ENCODE measurements around the gene CSNK1G1.
"Not testable (repeated sequence)": the region's sequence is repeated elsewhere in the genome, so short reads cannot be mapped to it uniquely, and the experiment has no call there.

CSNK1G1 gene

DNA sequence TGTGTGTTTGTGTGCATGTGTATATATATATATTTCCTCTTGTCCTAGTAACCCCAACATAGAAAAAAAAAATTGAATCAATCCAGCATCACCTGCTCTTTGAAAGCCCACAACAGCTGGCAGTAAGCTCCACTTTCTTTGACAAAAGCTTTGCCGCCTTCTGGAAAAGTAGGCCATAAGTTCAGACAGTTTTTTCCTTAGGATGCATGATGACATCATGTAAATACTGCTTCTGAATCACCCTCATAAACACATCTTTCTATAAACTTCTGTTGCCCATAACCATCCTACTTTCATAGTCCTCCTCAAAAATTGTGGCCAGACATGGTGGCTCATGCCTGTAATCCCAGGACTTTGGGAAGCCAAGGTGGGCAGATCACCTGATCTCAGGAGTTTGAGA lies 67.4 kb downstream of the CSNK1G1 start:
- no peak for DNase-seq (ENCODE audit: low read depth, low spot score)

GRCh38 chr15:64287953-64288352 lies 68.0 kb downstream of the CSNK1G1 start:
- no peak for DNase-seq (ENCODE audit: low read depth, low spot score)

- DNase-seq (ENCODE audit: low read depth, low spot score) = no peak
Observed at GRCh38 chr15:64286473-64286872, 69.5 kb downstream of the CSNK1G1 start.

- no peak for DNase-seq (ENCODE audit: low read depth, low spot score)
Observed at GRCh38 chr15:64285871-64286270, 70.1 kb downstream of the CSNK1G1 start.

DNA sequence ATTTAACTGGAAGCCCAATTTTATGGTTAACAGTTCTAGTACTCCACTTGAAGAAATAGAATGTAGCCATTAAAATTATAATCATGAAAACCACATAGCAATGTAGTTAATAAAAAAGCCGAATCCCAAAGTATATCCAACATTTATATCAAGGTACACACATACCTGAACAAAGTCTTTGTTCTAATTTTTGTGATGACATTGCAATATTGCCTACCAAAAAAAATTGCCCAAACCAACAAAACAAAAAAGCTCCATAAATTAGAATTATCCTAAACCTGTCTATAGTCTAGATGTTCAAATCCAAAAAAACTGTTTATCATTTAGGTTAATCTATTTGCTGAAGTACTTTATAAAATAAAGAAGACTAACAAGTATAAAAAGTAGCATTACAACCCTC lies 70.8 kb downstream of the CSNK1G1 start:
- DNase-seq (ENCODE audit: low read depth, low spot score) = no peak

DNA sequence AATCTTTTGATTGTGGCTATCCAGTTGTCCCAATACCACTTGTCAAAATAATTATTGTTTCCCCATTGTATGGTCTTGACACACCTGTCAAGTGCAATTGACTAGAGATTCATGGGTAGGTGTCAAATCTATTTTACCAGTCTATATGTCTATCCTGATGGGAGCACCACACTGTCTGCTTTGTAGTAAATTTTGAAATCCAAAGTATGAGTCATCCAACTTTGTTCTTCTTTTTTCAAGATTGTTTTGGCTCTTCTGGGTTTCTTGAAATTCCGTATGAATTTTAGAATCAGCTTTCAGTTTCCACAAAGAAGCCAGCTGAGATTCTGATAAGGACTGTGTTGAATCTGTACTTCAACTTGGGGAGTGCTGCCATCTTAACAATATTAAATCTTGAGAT lies 71.9 kb downstream of the CSNK1G1 start:
- DNase-seq (ENCODE audit: low read depth, low spot score) = peak; percentile 20

GRCh38 chr15:64282701-64283100 lies 73.3 kb downstream of the CSNK1G1 start:
- no peak for DNase-seq (ENCODE audit: low read depth, low spot score)

GRCh38 chr15:64279131-64279530 lies 76.8 kb downstream of the CSNK1G1 start:
- no peak for DNase-seq (ENCODE audit: low read depth, low spot score)

- no peak for DNase-seq (ENCODE audit: low read depth, low spot score)
Observed at GRCh38 chr15:64275934-64276333, 80.0 kb downstream of the CSNK1G1 start.

DNA sequence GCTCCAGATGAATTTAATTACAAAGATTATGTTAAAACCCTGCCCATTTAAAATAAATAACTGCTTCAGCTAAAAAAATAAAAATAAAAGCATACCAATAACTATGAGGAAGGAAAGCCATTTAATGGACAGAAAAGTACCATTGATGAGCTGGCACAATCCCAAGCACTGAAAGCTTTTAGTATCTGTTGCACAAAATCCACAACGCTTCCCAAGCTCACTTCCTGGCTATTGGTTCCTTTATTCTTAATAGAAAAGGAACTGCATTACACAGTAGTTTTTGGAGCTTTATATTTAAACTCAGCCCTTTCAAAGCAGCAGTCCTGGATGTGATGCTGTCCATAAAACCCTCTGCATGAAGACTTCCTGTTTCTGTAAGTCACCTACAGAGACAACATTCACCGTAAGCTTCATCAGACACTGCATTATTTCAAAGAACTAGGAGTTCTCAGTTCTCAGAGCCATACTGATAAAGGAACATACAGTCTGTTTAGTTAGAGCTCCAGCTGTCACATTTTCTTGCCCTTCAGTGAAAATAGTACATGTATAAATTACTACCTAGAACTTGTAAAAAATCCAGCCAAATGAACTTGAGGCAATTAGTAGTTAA lies 81.5 kb downstream of the CSNK1G1 start:
- no peak for DNase-seq (ENCODE audit: low read depth, low spot score)

- DNase-seq (ENCODE audit: low read depth, low spot score) = no peak
Observed at GRCh38 chr15:64267331-64267973, 88.5 kb downstream of the CSNK1G1 start.

DNA sequence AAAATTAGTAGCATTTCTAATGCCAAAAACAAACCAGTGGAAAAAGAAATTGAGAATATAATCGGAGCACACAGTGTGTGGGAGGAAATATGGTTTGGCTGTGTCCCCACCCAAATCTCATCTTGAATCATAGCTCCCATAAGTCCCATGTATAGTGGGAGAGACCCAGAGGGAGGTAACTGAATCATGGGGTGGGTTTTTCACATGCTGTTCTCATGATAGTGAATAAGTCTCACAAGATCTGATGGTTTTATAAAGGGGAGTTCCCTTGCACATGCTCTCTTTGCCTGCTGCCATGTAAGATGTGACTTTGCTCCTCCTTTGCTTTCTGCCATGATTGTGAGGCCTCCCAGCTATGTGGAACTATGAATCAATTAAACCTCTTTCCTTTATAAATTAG lies 90.8 kb downstream of the CSNK1G1 start:
- DNase-seq (ENCODE audit: low read depth, low spot score) = not testable (repeated sequence)

GRCh38 chr15:64264502-64264901 lies 91.5 kb downstream of the CSNK1G1 start:
- DNase-seq (ENCODE audit: low read depth, low spot score) = no peak

- DNase-seq (ENCODE audit: low read depth, low spot score) = no peak
Observed at GRCh38 chr15:64263567-64263966, 92.4 kb downstream of the CSNK1G1 start.

- DNase-seq (ENCODE audit: low read depth, low spot score) = no peak
Observed at GRCh38 chr15:64256051-64256450, 99.9 kb downstream of the CSNK1G1 start.

DNA sequence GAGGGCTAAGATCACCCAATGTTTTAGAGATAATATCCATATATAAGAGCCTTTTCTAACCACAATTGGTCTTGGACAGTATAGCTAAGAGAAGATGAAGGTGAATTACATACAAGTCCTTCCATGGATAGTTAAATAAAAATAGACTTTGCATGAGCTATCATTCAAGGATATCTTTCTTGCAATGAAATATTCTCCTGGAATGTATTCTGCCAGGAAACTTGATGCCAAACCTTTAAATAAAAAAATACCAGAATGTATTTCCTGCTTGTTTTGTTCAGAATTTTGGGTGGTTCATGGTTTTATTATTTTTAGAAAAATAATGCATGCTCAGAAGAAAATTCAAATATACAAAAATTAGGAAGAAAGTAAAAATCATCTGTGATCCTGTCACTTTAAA lies 104.3 kb downstream of the CSNK1G1 start:
- DNase-seq (ENCODE audit: low read depth, low spot score) = no peak

DNA sequence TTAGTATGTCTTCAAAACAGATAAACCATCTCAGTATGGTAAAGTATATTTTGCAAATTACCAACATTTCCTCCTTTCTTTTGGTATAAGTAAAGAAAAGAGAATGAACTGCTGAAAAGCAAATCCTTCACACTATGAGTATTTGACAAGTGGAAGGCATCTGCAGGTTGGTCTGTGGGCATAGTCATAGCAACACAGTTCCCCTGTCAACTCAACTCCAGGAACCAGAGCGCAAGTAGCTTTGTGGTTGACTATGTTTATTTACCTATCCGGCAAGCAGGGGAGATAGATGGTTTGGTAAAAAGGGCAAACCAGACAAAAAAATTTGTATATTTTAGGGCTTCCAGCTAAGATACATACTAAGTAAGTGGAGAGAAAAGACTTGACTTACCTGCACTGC lies 104.9 kb downstream of the CSNK1G1 start:
- DNase-seq (ENCODE audit: low read depth, low spot score) = no peak

DNA sequence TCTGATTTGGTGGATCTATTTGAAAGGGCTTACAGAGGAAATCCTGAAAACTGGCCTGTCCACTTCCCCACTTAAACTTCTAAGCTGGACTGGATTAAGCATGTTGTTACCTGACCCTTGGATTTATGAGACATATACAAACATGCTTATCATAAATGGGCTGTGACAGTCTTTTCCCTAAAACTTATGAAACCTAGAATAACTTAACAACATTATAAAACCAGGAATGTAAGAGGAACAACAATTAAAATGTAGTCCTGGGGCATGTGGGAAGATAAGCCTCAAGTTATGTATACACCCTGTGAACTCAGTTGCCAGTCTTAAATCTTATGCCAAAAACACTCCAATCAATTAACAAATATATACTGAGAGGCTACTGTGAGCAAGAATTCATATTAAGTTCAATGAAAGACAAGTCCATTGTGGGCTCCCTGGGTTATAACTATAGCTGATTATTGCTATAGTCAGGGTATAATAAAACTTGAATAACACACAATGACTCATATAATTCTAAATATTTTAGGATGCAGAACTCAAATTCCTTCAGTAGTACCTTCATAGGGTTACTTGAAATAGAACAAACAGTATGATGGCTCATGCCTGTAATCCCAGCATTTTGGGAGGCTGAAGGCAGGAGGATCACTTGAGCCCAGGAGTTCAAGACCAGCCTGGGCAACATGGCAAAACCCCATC lies 105.9 kb downstream of the CSNK1G1 start:
- no peak for DNase-seq (ENCODE audit: low read depth, low spot score)

GRCh38 chr15:64249406-64249805 lies 106.6 kb downstream of the CSNK1G1 start:
- no peak for DNase-seq (ENCODE audit: low read depth, low spot score)

GRCh38 chr15:64247906-64248541 lies 107.9 kb downstream of the CSNK1G1 start:
- DNase-seq (ENCODE audit: low read depth, low spot score) = peak; percentile 45

GRCh38 chr15:64247535-64247905 lies 108.5 kb downstream of the CSNK1G1 start:
- no peak for DNase-seq (ENCODE audit: low read depth, low spot score)

DNA sequence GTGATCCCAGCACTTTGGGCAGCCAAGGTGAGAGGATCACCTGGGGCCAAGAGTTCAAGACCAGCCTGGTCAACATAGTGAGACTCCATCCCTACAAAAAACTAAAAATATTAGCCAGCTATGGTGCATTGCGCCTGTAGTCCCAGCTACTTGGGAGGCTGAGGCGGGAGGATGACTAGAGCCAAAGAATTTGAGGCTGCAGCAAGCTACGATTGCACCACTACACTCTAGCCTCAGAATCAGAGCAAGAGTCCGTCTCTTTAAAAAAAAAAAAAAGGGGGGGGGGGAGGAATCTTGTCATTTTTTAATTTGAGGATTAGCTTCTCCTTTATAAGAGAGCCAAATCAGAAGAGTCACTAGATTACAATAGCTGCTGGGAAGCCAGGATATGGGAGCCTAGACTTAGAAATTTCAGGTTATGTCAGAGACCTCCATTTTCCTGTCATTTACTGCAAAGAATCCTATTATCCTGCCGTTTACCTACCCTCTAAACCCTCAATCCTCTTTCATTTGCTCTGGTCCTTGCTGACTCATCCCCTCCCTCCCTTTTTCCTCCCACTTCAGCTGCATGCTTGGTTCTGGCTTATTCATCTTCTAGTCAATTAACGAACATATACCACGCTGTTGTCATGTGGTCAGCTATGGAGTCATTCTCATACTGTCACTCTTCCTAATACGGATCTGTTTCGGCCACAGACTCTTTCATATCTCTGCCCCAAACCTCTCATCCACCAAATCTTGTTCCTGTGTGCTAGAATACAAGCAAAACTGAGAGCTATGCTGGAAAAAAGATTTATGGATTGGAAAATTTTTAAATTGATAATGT lies 109.4 kb downstream of the CSNK1G1 start:
- no peak for DNase-seq (ENCODE audit: low read depth, low spot score)
